ENCODE results near the gene GCN1. TPM values are rescaled to one million over a fixed set of nuclear protein-coding genes. Genes with fewer than 3 reads are reported as not detected.

The GCN1 gene
- total and polyA plus RNA-seq, 8 donors, result 51.8 to 89.4 (median 57.9) TPM

Small RNA genes lying within 50 kb of the gene (microRNA-seq; reads per million reads assigned to microRNA genes)
- 0 to 0.41 reads per million in 2 donors for gene MIR4498

Other genes starting within 250 kb of the GCN1 start
- gene BICDL1, start 205.5 kb downstream of the GCN1 start, total RNA-seq, result 10 to 100 TPM; 10.7 to 12.0 TPM
- 1 to 10 TPM; 1.8 to 3.5 (median 3.0) TPM for gene BICDL1, start 205.5 kb downstream of the GCN1 start, polyA plus RNA-seq (ENCODE audit: insufficient read length in 6 of 6)
- 10 to 100 TPM; 37.6 to 54.2 TPM for gene RAB35, start 78.0 kb downstream of the GCN1 start, total RNA-seq
- 10 to 100 TPM; 35.1 to 43.2 (median 39.2) TPM for gene RAB35, start 78.0 kb downstream of the GCN1 start, polyA plus RNA-seq (ENCODE audit: insufficient read length in 6 of 6)
- 1,000 to 10,000 TPM; 1,565 to 1,940 TPM for gene RPLP0, start 6.4 kb upstream of the GCN1 start, total RNA-seq
- 1,000 to 10,000 TPM; 3,134 to 3,748 (median 3,582) TPM for gene RPLP0, start 6.4 kb upstream of the GCN1 start, polyA plus RNA-seq (ENCODE audit: insufficient read length in 6 of 6)
- gene PXN, start 71.0 kb upstream of the GCN1 start, total RNA-seq, result 100 to 1,000 TPM in 1 of 2 donors, 10 to 100 TPM in 1; 90.7 to 111 TPM
- gene PXN, start 71.0 kb upstream of the GCN1 start, polyA plus RNA-seq (ENCODE audit: insufficient read length in 6 of 6), result 10 to 100 TPM; 56.5 to 71.3 (median 64.3) TPM
- 1,000 to 10,000 TPM; 6,889 to 7,719 TPM for gene RNU4-2, start 97.2 kb upstream of the GCN1 start, total RNA-seq
- gene RNU4-2, start 97.2 kb upstream of the GCN1 start, polyA plus RNA-seq (ENCODE audit: insufficient read length in 6 of 6), result 10 to 100 TPM in 1 of 6 donors, 1 to 10 TPM in 2, not detected in 3; 1.3 to 14.9 (median 1.5) TPM
- 1,000 to 10,000 TPM; 3,185 to 3,518 TPM for gene RNU4-1, start 98.5 kb upstream of the GCN1 start, total RNA-seq
- 1 to 10 TPM in 1 of 6 donors, not detected in 5; 1.8 TPM for gene RNU4-1, start 98.5 kb upstream of the GCN1 start, polyA plus RNA-seq (ENCODE audit: insufficient read length in 6 of 6)
- gene SIRT4, start 107.6 kb upstream of the GCN1 start, total RNA-seq, result 1 to 10 TPM; 1.7 to 2.3 TPM
- gene SIRT4, start 107.6 kb upstream of the GCN1 start, polyA plus RNA-seq (ENCODE audit: insufficient read length in 6 of 6), result 1 to 10 TPM; 2.2 to 3.8 (median 3.0) TPM
- gene PLA2G1B, start 133.1 kb upstream of the GCN1 start, total RNA-seq, result 10 to 100 TPM in 1 of 2 donors, 1 to 10 TPM in 1; 4.7 to 76.9 TPM
- gene PLA2G1B, start 133.1 kb upstream of the GCN1 start, polyA plus RNA-seq (ENCODE audit: insufficient read length in 6 of 6), result 1 to 10 TPM; 1.1 to 2.4 (median 1.7) TPM
- gene MSI1, start 174.4 kb upstream of the GCN1 start, total RNA-seq, result 1 to 10 TPM in 1 of 2 donors, under 1 TPM in 1; 0.60 to 1.3 TPM
- 10 to 100 TPM; 12.9 to 19.3 (median 17.1) TPM for gene MSI1, start 174.4 kb upstream of the GCN1 start, polyA plus RNA-seq (ENCODE audit: insufficient read length in 6 of 6)
- gene COX6A1, start 243.4 kb upstream of the GCN1 start, total RNA-seq, result 100 to 1,000 TPM; 308 to 311 TPM
- 100 to 1,000 TPM; 187 to 217 (median 212) TPM for gene COX6A1, start 243.4 kb upstream of the GCN1 start, polyA plus RNA-seq (ENCODE audit: insufficient read length in 6 of 6)